Endodermal cell (in vitro differentiated cells): Measurements from ENCODE around the gene ACSS1. TPM values are rescaled to one million over a fixed set of nuclear protein-coding genes. Genes with fewer than 3 reads are reported as not detected.

Experiments used
- DNase-seq: peaks from one replicate; pipeline ENCODE4 v3.0.0-alpha.2; 2017
- H3K27ac ChIP-seq: 2 replicates; pipeline ENCODE4 v1.5.1; 2013; ENCODE audit warnings: mild to moderate bottlenecking, low read depth, low read length, moderate library complexity
- H3K27me3 ChIP-seq: 2 replicates; pipeline ENCODE4 v1.6.1; 2013; ENCODE audit warnings: mild to moderate bottlenecking, low read length, moderate library complexity; ENCODE audit not compliant: insufficient read depth, control insufficient read depth, poor library complexity, severe bottlenecking
- H3K36me3 ChIP-seq: 2 replicates; pipeline ENCODE4 v1.7.0; 2013; ENCODE audit warnings: mild to moderate bottlenecking, low read length, moderate library complexity; ENCODE audit not compliant: control insufficient read depth, insufficient read depth
- H3K4me1 ChIP-seq: one replicate; pipeline ENCODE4 v1.7.0; 2013; ENCODE audit warnings: low read length; ENCODE audit not compliant: control insufficient read depth, insufficient read depth
- H3K4me3 ChIP-seq: 2 replicates; pipeline ENCODE4 v1.5.1; 2013; ENCODE audit warnings: mild to moderate bottlenecking, low read length, moderate library complexity
- H3K9ac ChIP-seq: 2 replicates; pipeline ENCODE4 v1.6.1; 2013; ENCODE audit warnings: mild to moderate bottlenecking, low read length, moderate library complexity; ENCODE audit not compliant: poor library complexity, severe bottlenecking; ENCODE audit errors: extremely low read depth
- H3K9me3 ChIP-seq: 2 replicates; pipeline ENCODE4 v1.6.1; 2013; ENCODE audit warnings: mild to moderate bottlenecking, low read length, moderate library complexity; ENCODE audit not compliant: control insufficient read depth
- H3K27ac Mint-ChIP-seq: 2 replicates; pipeline ENCODE4 v1.8.0; 2020; ENCODE audit warnings: mixed read lengths
- H3K27me3 Mint-ChIP-seq: 2 replicates; pipeline ENCODE4 v1.8.0; 2021; ENCODE audit warnings: mild to moderate bottlenecking, mixed read lengths; ENCODE audit not compliant: insufficient read depth
- H3K36me3 Mint-ChIP-seq: 2 replicates; pipeline ENCODE4 v1.8.0; 2020; ENCODE audit warnings: low read depth, mixed read lengths
- H3K4me1 Mint-ChIP-seq: 2 replicates; pipeline ENCODE4 v1.8.0; 2020; ENCODE audit warnings: mixed read lengths
- H3K4me3 Mint-ChIP-seq: 2 replicates; pipeline ENCODE4 v1.8.0; 2020; ENCODE audit warnings: mild to moderate bottlenecking, moderate library complexity, mixed read lengths
- H3K9me3 Mint-ChIP-seq: 2 replicates; pipeline ENCODE4 v1.8.0; 2020; ENCODE audit warnings: mild to moderate bottlenecking, mixed read lengths
- WGBS, 2 experiments: methylation state at CpG; one replicate each; pipeline versions ENCODE4 v1.1.5 to v1.1.7; 2013; ENCODE audit warnings: missing lambda C conversion rate in 2 of 2, mixed read lengths in 1 of 2; ENCODE audit not compliant: insufficient coverage in 1 of 2, insufficient read length in 1 of 2; 5-methylcytosine and 5-hydroxymethylcytosine counted together
- total RNA-seq, 2 donors: library from RNA; stranded (reverse); fragmentation: NEBNext Ultra II Directional in 1 of 2; extraction: Animal tissue kit (Norgen Biotek cat#: 25700) in 1 of 2; gene quantifications; 2 replicates in 1 of 2; 3 replicates in 1 of 2; pipeline ENCODE4 v1.2.1, GENCODE V29; 2021
- TF ChIP-seq, protein P1 (sequence below): fragments of 200-600 bp; sonication (generic); conservative IDR thresholded peaks from 2 replicates; pipeline ENCODE4 v1.5.0; 2021; ENCODE audit warnings: antibody characterized with exemption, mild to moderate bottlenecking

The ACSS1 gene
- total RNA-seq, 2 donors from 2014 or later: 0.22 TPM; not detected in 1

DNA sequence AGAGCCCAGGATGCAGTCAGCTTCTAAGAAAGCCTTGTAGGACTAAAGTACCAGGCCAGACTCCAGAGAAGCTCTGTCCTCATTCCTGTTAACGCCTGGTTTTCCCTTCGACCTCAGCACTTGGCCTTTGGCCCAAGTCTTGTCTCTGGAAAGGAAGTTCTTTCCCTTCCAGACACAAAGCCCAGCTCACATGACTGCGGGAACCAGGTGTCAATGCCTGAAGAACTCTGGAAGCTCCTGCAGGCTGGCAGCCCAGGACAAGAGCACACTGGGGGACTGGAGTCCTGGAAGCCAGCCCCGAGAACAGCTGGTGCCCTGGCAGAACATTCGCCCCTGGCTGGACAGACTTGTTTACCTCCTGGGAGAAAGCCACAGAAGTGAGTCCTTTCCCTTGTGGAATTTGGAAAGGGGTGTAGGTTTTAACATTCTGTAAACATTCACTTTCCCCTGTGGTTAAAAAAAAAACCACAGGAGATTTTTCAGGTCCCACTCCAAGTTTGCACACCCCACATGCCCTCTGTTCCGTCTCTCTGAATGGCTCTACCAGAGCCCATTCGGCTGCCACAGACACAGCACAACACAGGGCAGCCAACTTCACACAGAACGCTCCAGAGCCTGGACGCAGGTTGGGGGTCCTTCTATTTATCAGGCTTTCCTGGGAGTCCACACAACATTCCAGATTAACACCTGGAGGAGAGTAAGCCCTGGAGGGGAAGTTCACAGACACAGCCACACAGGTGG lies 18.1 kb downstream of the ACSS1 start:
- TF ChIP-seq, protein P1, sequence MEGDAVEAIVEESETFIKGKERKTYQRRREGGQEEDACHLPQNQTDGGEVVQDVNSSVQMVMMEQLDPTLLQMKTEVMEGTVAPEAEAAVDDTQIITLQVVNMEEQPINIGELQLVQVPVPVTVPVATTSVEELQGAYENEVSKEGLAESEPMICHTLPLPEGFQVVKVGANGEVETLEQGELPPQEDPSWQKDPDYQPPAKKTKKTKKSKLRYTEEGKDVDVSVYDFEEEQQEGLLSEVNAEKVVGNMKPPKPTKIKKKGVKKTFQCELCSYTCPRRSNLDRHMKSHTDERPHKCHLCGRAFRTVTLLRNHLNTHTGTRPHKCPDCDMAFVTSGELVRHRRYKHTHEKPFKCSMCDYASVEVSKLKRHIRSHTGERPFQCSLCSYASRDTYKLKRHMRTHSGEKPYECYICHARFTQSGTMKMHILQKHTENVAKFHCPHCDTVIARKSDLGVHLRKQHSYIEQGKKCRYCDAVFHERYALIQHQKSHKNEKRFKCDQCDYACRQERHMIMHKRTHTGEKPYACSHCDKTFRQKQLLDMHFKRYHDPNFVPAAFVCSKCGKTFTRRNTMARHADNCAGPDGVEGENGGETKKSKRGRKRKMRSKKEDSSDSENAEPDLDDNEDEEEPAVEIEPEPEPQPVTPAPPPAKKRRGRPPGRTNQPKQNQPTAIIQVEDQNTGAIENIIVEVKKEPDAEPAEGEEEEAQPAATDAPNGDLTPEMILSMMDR: no peak
- Mint-ChIP-seq H3K4me1 (no peaks in the 10 kb centered on the region), H3K27me3 (peaks cover 3% of the 10 kb centered on the region), H3K27ac (no peak overlapping the region), H3K9me3 (no peaks in the 10 kb centered on the region), H3K4me3 (no peak overlapping the region), H3K36me3 (no peaks in the 10 kb centered on the region)
- Histone ChIP-seq H3K36me3 (no peaks in the 10 kb centered on the region), H3K9me3 (no peaks in the 10 kb centered on the region), H3K4me1 (no peaks in the 10 kb centered on the region), H3K9ac (no peak overlapping the region), H3K4me3 (no peak overlapping the region), H3K27me3 (no peaks in the 10 kb centered on the region), H3K27ac (no peak overlapping the region)
- DNase-seq: no peak
- 91% methylated on average over 4 to 9 of the region's 9 CpGs for WGBS, 2 experiments

GRCh38 chr20:25038591-25039015 lies 19.3 kb downstream of the ACSS1 start:
- Histone ChIP-seq H3K4me3 (no peak overlapping the region), H3K9ac (no peak overlapping the region), H3K9me3 (no peaks in the 10 kb centered on the region), H3K4me1 (no peaks in the 10 kb centered on the region), H3K27me3 (no peaks in the 10 kb centered on the region), H3K36me3 (no peaks in the 10 kb centered on the region), H3K27ac (no peak overlapping the region)
- no peaks in the 10 kb centered on the region for H3K4me1 Mint-ChIP-seq
- 91 to 96% methylated on average over 4 to 6 of the region's 6 CpGs for WGBS, 2 experiments
- H3K27ac Mint-ChIP-seq: no peak overlapping the region
- no peak for DNase-seq
- no peaks in the 10 kb centered on the region for H3K9me3 Mint-ChIP-seq
- H3K36me3 Mint-ChIP-seq: no peaks in the 10 kb centered on the region
- H3K4me3 Mint-ChIP-seq: no peak overlapping the region
- TF ChIP-seq, protein P1: no peak
- peaks cover 3% of the 10 kb centered on the region for H3K27me3 Mint-ChIP-seq

DNA sequence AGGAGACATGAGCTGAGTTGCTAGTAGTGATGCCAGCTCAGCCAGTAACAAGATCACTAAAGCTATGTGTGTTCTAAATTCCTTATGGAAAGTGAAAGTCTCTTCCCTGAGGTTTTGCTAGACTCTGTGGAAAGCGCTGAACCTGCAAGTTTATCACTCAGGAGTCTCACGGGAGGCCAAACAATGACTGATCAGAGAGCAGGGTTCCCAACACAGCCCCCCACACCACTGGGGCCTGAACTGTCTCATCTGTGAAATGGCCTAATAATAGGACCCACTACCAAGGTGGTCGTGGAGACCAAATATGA lies 19.9 kb downstream of the ACSS1 start:
- no peaks in the 10 kb centered on the region for H3K9me3 Mint-ChIP-seq
- H3K27ac Mint-ChIP-seq: no peak overlapping the region
- H3K27me3 ChIP-seq: no peaks in the 10 kb centered on the region
- TF ChIP-seq, protein P1: no peak
- no peaks in the 10 kb centered on the region for H3K9me3 ChIP-seq
- H3K27me3 Mint-ChIP-seq: peaks cover 3% of the 10 kb centered on the region
- H3K4me3 Mint-ChIP-seq: no peak overlapping the region
- H3K9ac ChIP-seq: no peak overlapping the region
- no peaks in the 10 kb centered on the region for H3K4me1 Mint-ChIP-seq
- no peak overlapping the region for H3K4me3 ChIP-seq
- no peaks in the 10 kb centered on the region for H3K36me3 ChIP-seq
- H3K36me3 Mint-ChIP-seq: no peaks in the 10 kb centered on the region
- no peaks in the 10 kb centered on the region for H3K4me1 ChIP-seq
- no peak for DNase-seq
- no peak overlapping the region for H3K27ac ChIP-seq
- WGBS, 2 experiments: 88 to 92% methylated on average over 1 to 3 of the region's 3 CpGs
